NCI-H510A (cell line): ENCODE results near the gene BCAS3.
"Not testable (repeated sequence)": the region's sequence is repeated elsewhere in the genome, so short reads cannot be mapped to it uniquely, and the experiment has no call there.

Source experiments
- DNase-seq: peaks from one replicate; lab custom pipeline; 2025; lab: John Stamatoyannopoulos, UW

BCAS3 gene

GRCh38 chr17:60747069-60747808 is 69.6 kb downstream of the BCAS3 start:
- no peak for DNase-seq

- no peak for DNase-seq
Observed at GRCh38 chr17:60748204-60748603, 70.6 kb downstream of the BCAS3 start.

- DNase-seq = no peak
Observed at GRCh38 chr17:60749050-60749449, 71.4 kb downstream of the BCAS3 start.

- no peak for DNase-seq
Observed at GRCh38 chr17:60749708-60750107, 72.1 kb downstream of the BCAS3 start.

GRCh38 chr17:60750640-60751039 is 73.0 kb downstream of the BCAS3 start:
- DNase-seq = no peak

GRCh38 chr17:60751884-60752283 is 74.2 kb downstream of the BCAS3 start:
- DNase-seq = no peak

GRCh38 chr17:60752873-60753577 is 75.4 kb downstream of the BCAS3 start:
- DNase-seq = no peak

- no peak for DNase-seq
Observed at GRCh38 chr17:60754057-60754604, 76.5 kb downstream of the BCAS3 start.

- DNase-seq = not testable (repeated sequence)
Observed at GRCh38 chr17:60756798-60757197, 79.1 kb downstream of the BCAS3 start.

GRCh38 chr17:60757437-60757836 is 79.8 kb downstream of the BCAS3 start:
- DNase-seq = no peak

- DNase-seq = no peak
Observed at GRCh38 chr17:60759756-60760155, 82.1 kb downstream of the BCAS3 start.

- DNase-seq = not testable (repeated sequence)
Observed at GRCh38 chr17:60761301-60761700, 83.7 kb downstream of the BCAS3 start.

- no peak for DNase-seq
Observed at GRCh38 chr17:60766778-60767190, 89.1 kb downstream of the BCAS3 start.

- no peak for DNase-seq
Observed at GRCh38 chr17:60767744-60768308, 90.2 kb downstream of the BCAS3 start.

GRCh38 chr17:60769327-60769726 is 91.7 kb downstream of the BCAS3 start:
- no peak for DNase-seq

- DNase-seq = no peak
Observed at GRCh38 chr17:60770946-60771422, 93.3 kb downstream of the BCAS3 start.

GRCh38 chr17:60771621-60772020 is 94.0 kb downstream of the BCAS3 start:
- not testable (repeated sequence) for DNase-seq

GRCh38 chr17:60773552-60773951 is 95.9 kb downstream of the BCAS3 start:
- no peak for DNase-seq

- no peak for DNase-seq
Observed at GRCh38 chr17:60781880-60782412, 104.3 kb downstream of the BCAS3 start.

GRCh38 chr17:60782742-60783141 is 105.1 kb downstream of the BCAS3 start:
- no peak for DNase-seq

GRCh38 chr17:60790205-60790604 is 112.6 kb downstream of the BCAS3 start:
- no peak for DNase-seq

GRCh38 chr17:60792250-60792898 is 114.7 kb downstream of the BCAS3 start:
- no peak for DNase-seq
